Osteocyte (in vitro differentiated cells): ENCODE results near the gene PSMA2. TPM values are rescaled to one million over a fixed set of nuclear protein-coding genes. Genes with fewer than 3 reads are reported as not detected.

Experiments
- DNase-seq: peaks from one replicate; pipeline ENCODE4 v3.0.0; 2021; ENCODE audit warnings: mixed read lengths; ENCODE audit not compliant: unreplicated experiment; ENCODE audit errors: extremely low spot score
- H3K27ac Mint-ChIP-seq: one replicate; pipeline ENCODE4 v1.8.0; 2021; ENCODE audit warnings: mild to moderate bottlenecking, mixed read lengths; ENCODE audit not compliant: unreplicated experiment
- H3K27me3 Mint-ChIP-seq: one replicate; pipeline ENCODE4 v1.8.0; 2021; ENCODE audit warnings: mixed read lengths; ENCODE audit not compliant: unreplicated experiment
- H3K36me3 Mint-ChIP-seq: one replicate; pipeline ENCODE4 v1.8.0; 2021; ENCODE audit warnings: mixed read lengths; ENCODE audit not compliant: unreplicated experiment
- H3K4me1 Mint-ChIP-seq: one replicate; pipeline ENCODE4 v1.8.0; 2021; ENCODE audit warnings: mixed read lengths; ENCODE audit not compliant: unreplicated experiment
- H3K4me3 Mint-ChIP-seq: one replicate; pipeline ENCODE4 v1.8.0; 2021; ENCODE audit warnings: mild to moderate bottlenecking, moderate library complexity, mixed read lengths; ENCODE audit not compliant: unreplicated experiment
- H3K9me3 Mint-ChIP-seq: one replicate; pipeline ENCODE4 v1.8.0; 2021; ENCODE audit warnings: mixed read lengths; ENCODE audit not compliant: unreplicated experiment
- total RNA-seq: library from RNA; stranded (reverse); gene quantifications from 2 replicates; pipeline ENCODE4 v1.2.1, GENCODE V29; 2021
- TF ChIP-seq, protein P1 (sequence below): fragments of 200-600 bp; sonication (generic); IDR thresholded peaks from 2 replicates; pipeline ENCODE4 v1.5.0; 2021; ENCODE audit warnings: antibody characterized with exemption, mild to moderate bottlenecking, moderate library complexity

PSMA2 gene
- total RNA-seq, 1 donor from 2014 or later = 65.0 TPM

DNA sequence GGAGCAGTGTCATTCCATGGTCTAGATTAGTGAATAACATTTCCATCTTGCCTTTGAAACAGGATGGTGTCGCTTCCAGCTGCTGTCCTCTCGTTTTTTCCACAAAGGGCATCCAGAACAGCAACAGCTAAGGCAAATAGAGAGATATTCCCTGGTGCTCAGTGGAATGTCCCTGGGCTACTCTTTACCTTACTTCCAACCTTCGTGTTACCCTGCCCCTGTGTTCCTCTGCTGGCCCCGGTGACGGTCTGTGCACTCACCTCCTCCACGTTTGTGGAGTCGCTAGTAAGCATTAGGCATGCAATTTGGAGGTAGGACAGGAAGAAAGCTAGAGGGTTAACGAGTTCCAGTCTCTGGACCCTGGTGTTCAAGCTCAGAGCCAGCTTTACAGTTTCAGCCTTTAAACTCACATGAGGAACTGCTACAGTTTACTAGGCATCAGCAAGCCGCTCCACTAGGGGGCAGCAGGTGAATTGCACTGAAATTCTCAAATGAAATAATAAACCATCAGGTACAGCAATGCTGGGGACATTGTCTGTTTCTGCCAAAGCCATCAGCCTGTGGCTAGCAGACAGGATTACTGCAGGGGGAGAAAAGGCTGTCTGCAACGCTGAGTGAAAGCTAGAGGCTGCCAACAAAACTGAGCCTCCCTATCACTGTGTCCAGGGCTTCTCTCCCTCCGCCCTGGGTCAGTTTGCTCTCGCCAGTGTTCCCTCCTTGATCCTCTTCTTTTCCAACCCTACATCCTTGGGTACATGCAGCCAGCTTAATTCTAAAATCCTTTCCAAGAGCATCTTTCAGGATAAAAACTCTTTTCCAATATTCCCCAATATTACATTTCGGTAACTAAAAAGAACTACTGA is 9.2 kb upstream of the PSMA2 start:
- H3K4me1 Mint-ChIP-seq = peaks cover 9% of the 10 kb centered on the region
- H3K4me3 Mint-ChIP-seq = no peak overlapping the region
- H3K27me3 Mint-ChIP-seq = no peaks in the 10 kb centered on the region
- peak; percentile 90 for DNase-seq
- TF ChIP-seq, protein P1, sequence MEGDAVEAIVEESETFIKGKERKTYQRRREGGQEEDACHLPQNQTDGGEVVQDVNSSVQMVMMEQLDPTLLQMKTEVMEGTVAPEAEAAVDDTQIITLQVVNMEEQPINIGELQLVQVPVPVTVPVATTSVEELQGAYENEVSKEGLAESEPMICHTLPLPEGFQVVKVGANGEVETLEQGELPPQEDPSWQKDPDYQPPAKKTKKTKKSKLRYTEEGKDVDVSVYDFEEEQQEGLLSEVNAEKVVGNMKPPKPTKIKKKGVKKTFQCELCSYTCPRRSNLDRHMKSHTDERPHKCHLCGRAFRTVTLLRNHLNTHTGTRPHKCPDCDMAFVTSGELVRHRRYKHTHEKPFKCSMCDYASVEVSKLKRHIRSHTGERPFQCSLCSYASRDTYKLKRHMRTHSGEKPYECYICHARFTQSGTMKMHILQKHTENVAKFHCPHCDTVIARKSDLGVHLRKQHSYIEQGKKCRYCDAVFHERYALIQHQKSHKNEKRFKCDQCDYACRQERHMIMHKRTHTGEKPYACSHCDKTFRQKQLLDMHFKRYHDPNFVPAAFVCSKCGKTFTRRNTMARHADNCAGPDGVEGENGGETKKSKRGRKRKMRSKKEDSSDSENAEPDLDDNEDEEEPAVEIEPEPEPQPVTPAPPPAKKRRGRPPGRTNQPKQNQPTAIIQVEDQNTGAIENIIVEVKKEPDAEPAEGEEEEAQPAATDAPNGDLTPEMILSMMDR = peak; percentile 93
- no peak overlapping the region for H3K27ac Mint-ChIP-seq
- H3K36me3 Mint-ChIP-seq = peaks cover 12% of the 10 kb centered on the region
- no peaks in the 10 kb centered on the region for H3K9me3 Mint-ChIP-seq

DNA sequence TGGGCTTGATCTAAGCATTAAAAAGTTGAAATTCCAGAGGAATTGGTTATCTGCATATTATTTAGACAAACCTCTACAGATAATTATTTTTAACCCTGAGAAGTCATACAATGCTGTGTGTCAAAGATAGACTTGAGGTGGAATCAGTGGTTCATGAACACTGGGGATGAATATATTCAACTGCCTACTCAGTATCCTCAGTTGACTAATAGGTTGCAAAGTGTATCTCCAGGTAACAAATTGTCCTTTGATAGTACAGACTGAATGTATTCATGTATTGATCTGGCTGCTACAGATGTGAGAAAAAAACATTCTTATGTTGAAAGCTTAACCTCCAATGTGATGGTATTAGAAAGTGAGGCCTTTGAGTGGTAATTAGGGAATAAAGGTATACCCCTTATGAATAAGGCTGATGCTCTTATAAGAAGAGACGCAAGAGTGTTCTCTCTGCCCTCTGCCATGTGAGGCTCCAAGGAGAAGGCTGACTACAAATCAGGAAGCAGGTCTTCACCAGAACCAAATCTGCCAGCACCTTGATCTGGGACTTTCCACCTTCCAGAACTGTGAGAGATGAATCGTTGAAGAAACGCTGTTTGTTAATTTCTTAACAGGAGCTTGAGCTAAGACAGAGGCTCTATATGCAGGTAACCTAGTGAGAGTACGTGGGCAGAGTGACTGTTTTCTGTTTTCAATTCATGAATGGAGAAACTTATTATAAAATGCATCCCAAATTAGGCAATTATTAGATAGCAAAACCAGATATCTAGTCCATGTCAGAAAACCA is 7.7 kb upstream of the PSMA2 start:
- Mint-ChIP-seq H3K36me3 (peaks cover 21% of the 10 kb centered on the region), H3K27ac (no peak overlapping the region), H3K4me3 (no peak overlapping the region), H3K27me3 (no peaks in the 10 kb centered on the region), H3K4me1 (no peaks in the 10 kb centered on the region), H3K9me3 (no peaks in the 10 kb centered on the region)
- DNase-seq = no peak
- TF ChIP-seq, protein P1 = no peak

DNA sequence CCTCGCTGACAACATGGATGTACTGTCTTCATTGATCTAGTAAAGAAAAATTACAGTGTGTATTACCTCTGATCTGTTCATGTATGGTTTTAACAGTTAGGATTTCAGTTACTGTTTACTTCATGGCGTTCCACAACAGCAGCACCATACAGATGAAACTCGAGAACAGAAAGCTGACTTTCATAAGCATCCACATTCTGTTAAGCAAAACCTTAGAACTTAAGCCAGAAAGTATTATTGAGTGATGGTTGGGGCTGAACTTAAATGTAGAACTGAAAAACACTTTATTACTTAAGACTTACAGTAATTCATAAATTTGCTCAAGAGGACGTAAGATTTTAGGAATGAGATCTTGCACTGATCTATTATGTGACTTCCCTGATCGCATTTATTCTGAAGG is 3.9 kb upstream of the PSMA2 start:
- no peaks in the 10 kb centered on the region for H3K9me3 Mint-ChIP-seq
- peaks cover 18% of the 10 kb centered on the region for H3K4me1 Mint-ChIP-seq
- H3K36me3 Mint-ChIP-seq = peaks cover 21% of the 10 kb centered on the region
- no peaks in the 10 kb centered on the region for H3K27me3 Mint-ChIP-seq
- no peak overlapping the region for H3K27ac Mint-ChIP-seq
- TF ChIP-seq, protein P1 = no peak
- no peak overlapping the region for H3K4me3 Mint-ChIP-seq
- no peak for DNase-seq

DNA sequence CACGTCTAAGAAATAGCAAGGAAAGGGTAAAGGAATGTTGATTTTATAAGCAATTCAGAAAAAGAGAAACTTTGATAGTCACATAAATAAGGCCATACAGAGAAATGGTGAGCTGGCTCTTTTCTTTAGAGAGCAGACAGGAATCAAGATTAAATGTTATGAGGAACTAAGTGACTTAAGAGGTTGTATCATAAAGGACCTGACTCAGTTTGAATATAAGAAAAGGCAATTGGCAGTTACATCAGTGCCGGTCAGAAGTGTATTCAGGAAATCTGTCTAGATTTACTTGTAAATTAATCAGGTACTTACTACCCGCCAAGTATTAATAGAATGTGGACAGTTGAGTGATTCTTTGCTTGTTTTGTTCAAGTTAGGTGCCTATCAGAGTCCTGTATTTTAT is 2.3 kb upstream of the PSMA2 start:
- H3K4me3 Mint-ChIP-seq = peak overlapping the region; percentile 99
- no peak for DNase-seq
- H3K27me3 Mint-ChIP-seq = no peaks in the 10 kb centered on the region
- peaks cover 33% of the 10 kb centered on the region for H3K4me1 Mint-ChIP-seq
- H3K9me3 Mint-ChIP-seq = no peaks in the 10 kb centered on the region
- peak overlapping the region; percentile 97 for H3K27ac Mint-ChIP-seq
- peaks cover 17% of the 10 kb centered on the region for H3K36me3 Mint-ChIP-seq
- TF ChIP-seq, protein P1 = no peak
